LNCaP clone FGC (cell line): ENCODE data around the gene NAA30.

Experiments used
- DNase-seq: peaks from one replicate; pipeline ENCODE4 v3.0.0-alpha.2; 2011; ENCODE audit warnings: low read depth
- H3K4me3 ChIP-seq: 2 replicates; pipeline ENCODE4 v1.5.1; 2011; ENCODE audit warnings: mild to moderate bottlenecking, low read depth, low read length, control low read depth
- TF ChIP-seq, protein P1 (sequence below): IDR thresholded peaks from 2 replicates; pipeline ENCODE4 v1.5.1; 2012; ENCODE audit warnings: mild to moderate bottlenecking; ENCODE audit not compliant: control insufficient read depth, insufficient read depth; ENCODE audit errors: extremely low read depth

Gene NAA30

DNA sequence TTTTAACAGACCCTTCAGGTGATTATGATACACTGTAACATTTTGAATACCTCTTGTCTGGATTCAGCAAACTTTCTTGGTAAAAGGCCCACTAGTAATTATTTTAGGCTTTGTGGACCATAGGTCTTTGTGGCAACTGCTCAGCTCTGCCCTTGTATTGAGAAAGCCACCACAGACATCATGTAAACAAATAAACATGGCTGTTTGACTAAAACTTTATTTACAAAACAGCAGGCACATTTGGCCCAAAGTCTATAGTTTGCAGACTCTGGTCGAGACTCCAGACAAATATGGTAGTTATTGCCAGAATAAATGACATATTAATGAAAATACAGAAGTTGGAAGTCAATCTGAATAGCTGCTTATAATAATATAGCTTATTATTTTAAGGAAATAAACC lies 18.2 kb downstream of the NAA30 start:
- no peak overlapping the region for H3K4me3 ChIP-seq
- DNase-seq: no peak
- TF ChIP-seq, protein P1, sequence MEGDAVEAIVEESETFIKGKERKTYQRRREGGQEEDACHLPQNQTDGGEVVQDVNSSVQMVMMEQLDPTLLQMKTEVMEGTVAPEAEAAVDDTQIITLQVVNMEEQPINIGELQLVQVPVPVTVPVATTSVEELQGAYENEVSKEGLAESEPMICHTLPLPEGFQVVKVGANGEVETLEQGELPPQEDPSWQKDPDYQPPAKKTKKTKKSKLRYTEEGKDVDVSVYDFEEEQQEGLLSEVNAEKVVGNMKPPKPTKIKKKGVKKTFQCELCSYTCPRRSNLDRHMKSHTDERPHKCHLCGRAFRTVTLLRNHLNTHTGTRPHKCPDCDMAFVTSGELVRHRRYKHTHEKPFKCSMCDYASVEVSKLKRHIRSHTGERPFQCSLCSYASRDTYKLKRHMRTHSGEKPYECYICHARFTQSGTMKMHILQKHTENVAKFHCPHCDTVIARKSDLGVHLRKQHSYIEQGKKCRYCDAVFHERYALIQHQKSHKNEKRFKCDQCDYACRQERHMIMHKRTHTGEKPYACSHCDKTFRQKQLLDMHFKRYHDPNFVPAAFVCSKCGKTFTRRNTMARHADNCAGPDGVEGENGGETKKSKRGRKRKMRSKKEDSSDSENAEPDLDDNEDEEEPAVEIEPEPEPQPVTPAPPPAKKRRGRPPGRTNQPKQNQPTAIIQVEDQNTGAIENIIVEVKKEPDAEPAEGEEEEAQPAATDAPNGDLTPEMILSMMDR: no peak

DNA sequence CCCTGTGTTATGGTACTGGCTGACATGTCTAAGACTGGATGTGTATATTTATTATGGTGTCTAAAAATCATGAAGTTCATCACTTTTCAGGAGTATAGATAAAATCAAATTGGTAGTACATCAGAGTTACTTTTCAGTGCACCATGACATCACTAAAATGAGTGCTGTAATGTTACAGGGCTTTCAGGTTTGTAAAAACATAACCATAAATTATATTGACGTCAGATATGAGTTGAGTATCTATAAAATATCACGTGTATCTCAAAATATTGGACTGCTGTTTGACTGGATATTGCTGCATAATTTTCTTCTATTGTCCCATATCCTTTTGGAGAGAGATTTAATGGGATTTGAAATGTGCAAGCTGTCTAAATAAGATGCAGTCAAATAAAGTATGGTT lies 22.0 kb downstream of the NAA30 start:
- no peak for DNase-seq
- H3K4me3 ChIP-seq: no peak overlapping the region
- TF ChIP-seq, protein P1: no peak

DNA sequence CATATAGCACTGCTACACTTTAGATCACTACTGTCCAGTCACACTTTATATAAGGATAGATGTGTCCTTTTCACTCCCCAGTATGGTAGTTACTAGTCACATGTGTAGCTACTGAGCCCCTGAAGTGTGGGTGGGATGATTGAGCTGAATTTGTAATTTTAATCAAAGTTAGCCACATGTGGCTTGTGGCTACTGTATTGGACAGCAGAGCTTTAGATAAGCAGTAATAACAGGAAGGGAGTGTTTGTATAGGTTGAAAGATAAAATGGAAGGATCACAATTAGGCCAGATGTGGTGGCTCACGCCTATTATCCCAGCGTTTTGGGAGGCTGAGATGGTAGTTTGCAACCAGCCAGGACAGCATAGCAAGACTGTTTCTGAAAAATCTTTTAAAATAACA lies 23.5 kb downstream of the NAA30 start:
- no peak overlapping the region for H3K4me3 ChIP-seq
- DNase-seq: no peak
- TF ChIP-seq, protein P1: no peak

DNA sequence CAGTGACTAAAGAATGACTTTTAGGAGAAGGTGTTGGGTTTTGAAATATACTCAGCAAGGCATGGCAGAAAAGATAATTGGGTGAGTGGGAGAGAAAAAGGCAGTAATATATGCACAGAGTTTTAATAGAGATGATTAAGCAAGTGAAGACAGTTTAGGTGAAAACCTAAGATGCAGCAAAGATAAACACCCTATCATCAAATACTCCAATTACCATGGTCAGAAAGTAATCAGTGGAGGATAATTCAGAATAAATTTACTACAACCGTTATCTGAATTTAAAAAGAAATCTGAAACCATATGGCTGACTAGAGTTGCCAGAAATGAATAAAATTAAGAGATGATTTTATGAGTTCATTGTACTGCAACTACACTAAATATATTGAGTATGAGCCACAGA lies 26.8 kb downstream of the NAA30 start:
- DNase-seq: no peak
- H3K4me3 ChIP-seq: no peak overlapping the region
- TF ChIP-seq, protein P1: no peak

DNA sequence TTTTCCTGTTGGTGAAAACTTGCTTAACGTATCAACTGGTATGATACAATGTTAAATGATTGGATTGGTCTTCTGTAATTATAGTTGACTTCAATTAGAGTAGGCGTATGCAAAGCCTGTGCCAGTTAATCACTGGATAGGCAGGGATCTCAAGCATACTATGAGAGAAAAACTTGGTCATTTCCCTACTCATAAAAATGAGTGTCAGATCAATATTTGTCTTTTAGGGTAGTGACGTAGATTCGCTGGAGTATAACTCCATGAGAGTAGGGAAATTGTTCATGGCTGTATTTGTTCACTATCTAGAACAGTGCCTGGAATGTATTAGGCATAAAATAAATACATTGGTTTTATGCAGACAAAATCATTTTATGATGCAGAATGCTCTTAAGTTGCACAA lies 28.6 kb downstream of the NAA30 start:
- no peak overlapping the region for H3K4me3 ChIP-seq
- DNase-seq: no peak
- TF ChIP-seq, protein P1: no peak

DNA sequence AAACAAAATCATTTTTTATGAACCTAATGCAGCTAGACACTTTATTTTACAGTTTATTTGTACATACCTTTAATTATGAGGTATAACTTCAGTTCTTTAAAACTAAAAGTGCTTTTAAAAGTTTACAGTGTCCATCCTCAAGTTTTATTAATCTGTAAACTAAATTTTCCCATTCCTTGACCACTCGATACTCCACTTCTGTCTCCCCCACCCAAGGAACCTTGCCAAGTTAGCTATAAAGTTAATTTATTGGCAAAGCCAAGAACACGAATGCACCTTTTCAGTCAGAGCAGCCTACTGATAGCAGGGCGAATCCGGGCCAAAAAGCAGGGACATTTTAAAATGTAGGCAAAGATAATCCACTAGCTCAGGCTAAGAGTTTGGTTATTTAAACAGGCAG lies 29.6 kb downstream of the NAA30 start:
- no peak overlapping the region for H3K4me3 ChIP-seq
- peak; percentile 31 for DNase-seq
- TF ChIP-seq, protein P1: no peak

DNA sequence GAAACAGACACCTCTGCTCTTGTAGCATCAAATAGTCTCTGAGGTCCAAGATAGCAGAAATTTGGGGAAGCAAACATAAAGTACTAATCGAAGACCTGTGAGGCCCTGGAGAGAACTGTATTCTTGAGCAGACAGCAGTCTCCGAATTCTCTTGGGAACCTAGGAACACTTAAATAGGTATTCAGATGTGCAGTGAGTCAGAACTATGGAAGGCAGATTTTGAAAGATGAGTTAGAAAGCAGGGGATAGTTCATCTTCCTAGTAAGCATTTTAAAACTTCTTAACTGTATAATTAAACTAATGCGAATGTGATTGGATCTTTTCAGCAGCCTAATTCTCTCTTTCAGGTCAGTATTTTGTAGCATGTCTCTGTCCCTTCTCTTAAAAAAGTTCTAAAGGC lies 30.6 kb downstream of the NAA30 start:
- H3K4me3 ChIP-seq: no peak overlapping the region
- DNase-seq: no peak
- TF ChIP-seq, protein P1: no peak
